ENCODE data around the gene LDLRAD4. TPM values are rescaled to one million over a fixed set of nuclear protein-coding genes. Genes with fewer than 3 reads are reported as not detected.

LDLRAD4 gene
- total and polyA plus RNA-seq, 9 of the 15 experiments (the other 6 are each of a cell fraction or from before 2014, with no cell fraction given), result 0.01 TPM; not detected in 8

- TF ChIP-seq REST (IDR thresholded peaks at IDR 0.05; ENCODE audit: borderline replicate concordance), result peak; percentile 49; the same call in 1 of the 2 replicates
- TF ChIP-seq REST (CRISPR knock-in tag; IDR thresholded peaks at IDR 0.05; ENCODE audit: low read depth), result no peak
- peak; percentile 47 to 74 for TF ChIP-seq RAD21 (CRISPR knock-in tag; conservative IDR thresholded peaks at IDR 0.05 in 1 of 2, IDR thresholded peaks at IDR 0.05 in 1 of 2)
- TF ChIP-seq PATZ1 (CRISPR knock-in tag; IDR thresholded peaks at IDR 0.05; ENCODE audit: borderline replicate concordance), result no peak
- TF ChIP-seq ZNF639 (CRISPR knock-in tag; conservative IDR thresholded peaks at IDR 0.05 in 1 of 2, IDR thresholded peaks at IDR 0.05 in 1 of 2), result no peak
- TF ChIP-seq SMC3 (conservative IDR thresholded peaks at IDR 0.05; ENCODE audit: insufficient read depth, low read depth, low read length), result peak; percentile 53; the same call in 1 of the 2 replicates
- TF ChIP-seq ELF1 (tag; IDR thresholded peaks at IDR 0.05), result no peak
Measured at GRCh38 chr18:13558124-13558523, 339.6 kb downstream of the LDLRAD4 start (continued).

All from K562 (cell line).